Measurements from ENCODE around the gene PRR23C.
"Not testable (repeated sequence)": the region's sequence is repeated elsewhere in the genome, so short reads cannot be mapped to it uniquely, and the experiment has no call there.

Gene PRR23C

GRCh38 chr3:139044366-139045210 lies at the start of gene PRR23C:
Gene PRR23C (minus strand): TSS chr3:139044892. CDS start chr3:139044620, 272 bp downstream.
- Mint-ChIP-seq H3K4me3 (no peak within 1 kb of the TSS), H3K27ac (no peak within 1 kb of the TSS), H3K4me1 (no peaks in the 10 kb centered on the region), H3K36me3 (no peaks in the 10 kb centered on the region), H3K9me3 (no peaks in the 10 kb centered on the region), H3K27me3 (no peaks in the 10 kb centered on the region)

GRCh38 chr3:139093840-139094239 lies 49.1 kb upstream of the PRR23C start:
- Mint-ChIP-seq H3K27ac (no peak overlapping the region), H3K27me3 (peaks cover 9% of the 10 kb centered on the region), H3K4me1 (no peaks in the 10 kb centered on the region), H3K4me3 (no peak overlapping the region), H3K36me3 (no peaks in the 10 kb centered on the region), H3K9me3 (peaks cover 19% of the 10 kb centered on the region)

- Mint-ChIP-seq H3K27ac (no peak overlapping the region), H3K27me3 (peaks cover 8% of the 10 kb centered on the region), H3K9me3 (peaks cover 5% of the 10 kb centered on the region), H3K4me1 (no peaks in the 10 kb centered on the region), H3K4me3 (no peak overlapping the region), H3K36me3 (no peaks in the 10 kb centered on the region)
These were observed 44.0 kb upstream of the PRR23C start for GRCh38 chr3:139088462-139089324.

- Mint-ChIP-seq H3K27ac (no peak overlapping the region), H3K4me1 (no peaks in the 10 kb centered on the region), H3K36me3 (no peaks in the 10 kb centered on the region), H3K9me3 (peaks cover 5% of the 10 kb centered on the region), H3K4me3 (no peak overlapping the region), H3K27me3 (peaks cover 6% of the 10 kb centered on the region)
These were observed 42.9 kb upstream of the PRR23C start for GRCh38 chr3:139087621-139088020.

- H3K4me3 Mint-ChIP-seq = no peak overlapping the region
- H3K27me3 Mint-ChIP-seq = no peaks in the 10 kb centered on the region
- no peak overlapping the region for H3K27ac Mint-ChIP-seq
- no peaks in the 10 kb centered on the region for H3K36me3 Mint-ChIP-seq
- H3K9me3 Mint-ChIP-seq = no peaks in the 10 kb centered on the region
- no peaks in the 10 kb centered on the region for H3K4me1 Mint-ChIP-seq
These were observed 39.5 kb upstream of the PRR23C start for GRCh38 chr3:139084176-139084575.

GRCh38 chr3:139074565-139075115 lies 29.9 kb upstream of the PRR23C start:
- Mint-ChIP-seq H3K27me3 (peaks cover 17% of the 10 kb centered on the region), H3K36me3 (no peaks in the 10 kb centered on the region), H3K27ac (no peak overlapping the region), H3K4me3 (no peak overlapping the region), H3K9me3 (peaks cover 31% of the 10 kb centered on the region), H3K4me1 (no peaks in the 10 kb centered on the region)

GRCh38 chr3:139062918-139063317 lies 18.2 kb upstream of the PRR23C start:
- no peaks in the 10 kb centered on the region for H3K9me3 Mint-ChIP-seq
- no peaks in the 10 kb centered on the region for H3K4me1 Mint-ChIP-seq
- no peak overlapping the region for H3K4me3 Mint-ChIP-seq
- H3K27me3 Mint-ChIP-seq = peaks cover 4% of the 10 kb centered on the region
- H3K27ac Mint-ChIP-seq = no peak overlapping the region
- no peaks in the 10 kb centered on the region for H3K36me3 Mint-ChIP-seq

GRCh38 chr3:139052802-139053600 lies 8.3 kb upstream of the PRR23C start:
- H3K27me3 Mint-ChIP-seq = peaks cover 2% of the 10 kb centered on the region
- no peaks in the 10 kb centered on the region for H3K4me1 Mint-ChIP-seq
- H3K4me3 Mint-ChIP-seq = no peak overlapping the region
- peaks cover 2% of the 10 kb centered on the region for H3K36me3 Mint-ChIP-seq
- peaks cover 18% of the 10 kb centered on the region for H3K9me3 Mint-ChIP-seq
- no peak overlapping the region for H3K27ac Mint-ChIP-seq

- Mint-ChIP-seq H3K27ac (no peak overlapping the region), H3K4me3 (no peak overlapping the region), H3K4me1 (no peaks in the 10 kb centered on the region), H3K36me3 (no peaks in the 10 kb centered on the region), H3K27me3 (no peaks in the 10 kb centered on the region), H3K9me3 (no peaks in the 10 kb centered on the region)
These were observed 932 bp downstream of the PRR23C start for GRCh38 chr3:139043554-139044365.

GRCh38 chr3:139037478-139037877 lies 7.2 kb downstream of the PRR23C start:
- Mint-ChIP-seq H3K4me3 (no peak overlapping the region), H3K27ac (no peak overlapping the region), H3K9me3 (no peaks in the 10 kb centered on the region), H3K36me3 (no peaks in the 10 kb centered on the region), H3K27me3 (peaks cover 8% of the 10 kb centered on the region), H3K4me1 (no peaks in the 10 kb centered on the region)

GRCh38 chr3:139032326-139033002 lies 12.2 kb downstream of the PRR23C start:
- Mint-ChIP-seq H3K9me3 (peaks cover 13% of the 10 kb centered on the region), H3K4me1 (no peaks in the 10 kb centered on the region), H3K27me3 (peaks cover 12% of the 10 kb centered on the region), H3K27ac (no peak overlapping the region), H3K36me3 (no peaks in the 10 kb centered on the region), H3K4me3 (no peak overlapping the region)

- not testable (repeated sequence) for H3K4me1 Mint-ChIP-seq
- H3K9me3 Mint-ChIP-seq = peaks cover 13% of the 10 kb centered on the region
These were observed 14.1 kb downstream of the PRR23C start for GRCh38 chr3:139030576-139030975.

GRCh38 chr3:139024968-139025367 lies 19.7 kb downstream of the PRR23C start:
- H3K4me1 Mint-ChIP-seq = no peaks in the 10 kb centered on the region
- H3K36me3 Mint-ChIP-seq = no peaks in the 10 kb centered on the region
- H3K4me3 Mint-ChIP-seq = no peak overlapping the region
- no peak overlapping the region for H3K27ac Mint-ChIP-seq
- peaks cover 5% of the 10 kb centered on the region for H3K9me3 Mint-ChIP-seq
- H3K27me3 Mint-ChIP-seq = peaks cover 1% of the 10 kb centered on the region

More at GRCh38 chr3:139030576-139030975, 14.1 kb downstream of the PRR23C start:
- H3K36me3 Mint-ChIP-seq, H3K4me3 Mint-ChIP-seq, H3K27me3 Mint-ChIP-seq, H3K27ac Mint-ChIP-seq: not testable (repeated sequence)

- Mint-ChIP-seq H3K4me1 (no peaks in the 10 kb centered on the region), H3K9me3 (no peaks in the 10 kb centered on the region), H3K27ac (no peak within 1 kb of the TSS), H3K27me3 (peaks cover 6% of the 10 kb centered on the region), H3K4me3 (no peak within 1 kb of the TSS), H3K36me3 (no peaks in the 10 kb centered on the region)
These were observed 23.8 kb downstream of the PRR23C start, which contains the start of gene PRR23B for GRCh38 chr3:139020868-139021234. Gene PRR23B (minus strand): TSS chr3:139020926. CDS start chr3:139020661, 265 bp downstream.

All from activated naive CD4-positive, alpha-beta T cell treated with anti-CD3 and anti-CD28 coated beads, Interleukin-2, amount 50 U/mL, for 24 hours (primary cell).